Hematopoietic multipotent progenitor cell treated with erythropoietin and hydrocortisone succinate and interleukin-3 and kit ligand, for 17 days (in vitro differentiated cells): ENCODE data around the gene TYK2.
A peak's percentile ranks its signal among the peaks of the same experiment; 100 is the strongest.
"Not testable (repeated sequence)": the region's sequence is repeated elsewhere in the genome, so short reads cannot be mapped to it uniquely, and the experiment has no call there.

Source experiments
- DNase-seq: peaks from one replicate; pipeline ENCODE4 v3.0.0-alpha.2; 2015; ENCODE audit warnings: low spot score

Gene TYK2

GRCh38 chr19:10380313-10381102, at the start of gene TYK2:
TSS of gene TYK2 (minus strand) at chr19:10380572. CDS start at chr19:10378406, 2,166 bp downstream.
- DNase-seq = peak; percentile 98

- DNase-seq = no peak
Measured at GRCh38 chr19:10428996-10429381, 48.6 kb upstream of the TYK2 start.

- no peak for DNase-seq
Measured at GRCh38 chr19:10427169-10427568, 46.8 kb upstream of the TYK2 start.

- DNase-seq = peak; percentile 59
Measured at GRCh38 chr19:10424011-10424637, 43.8 kb upstream of the TYK2 start.

- no peak for DNase-seq
Measured at GRCh38 chr19:10422846-10423245, 42.5 kb upstream of the TYK2 start.

GRCh38 chr19:10422046-10422461, 41.7 kb upstream of the TYK2 start:
- DNase-seq = no peak

GRCh38 chr19:10421240-10422045, 41.1 kb upstream of the TYK2 start:
- no peak for DNase-seq

GRCh38 chr19:10420444-10421239, 40.3 kb upstream of the TYK2 start, which contains the start of gene PDE4A:
TSS of gene PDE4A (plus strand) at chr19:10420538. CDS start at chr19:10420765, 227 bp downstream.
- no peak for DNase-seq

- DNase-seq = no peak
Measured at GRCh38 chr19:10419646-10420443, 39.5 kb upstream of the TYK2 start.

- DNase-seq = no peak
Measured at GRCh38 chr19:10419200-10419645, 38.9 kb upstream of the TYK2 start.

- DNase-seq = no peak
Measured at GRCh38 chr19:10418485-10419199, 38.3 kb upstream of the TYK2 start.

GRCh38 chr19:10418235-10418484, 37.8 kb upstream of the TYK2 start:
- no peak for DNase-seq

GRCh38 chr19:10417541-10418234, 37.3 kb upstream of the TYK2 start:
- no peak for DNase-seq

GRCh38 chr19:10416380-10417257, 36.2 kb upstream of the TYK2 start:
- DNase-seq = peak; percentile 91

- DNase-seq = no peak
Measured at GRCh38 chr19:10416083-10416379, 35.7 kb upstream of the TYK2 start.

- DNase-seq = no peak
Measured at GRCh38 chr19:10412257-10412977, 32.0 kb upstream of the TYK2 start.

GRCh38 chr19:10411224-10411623, 30.9 kb upstream of the TYK2 start:
- not testable (repeated sequence) for DNase-seq

GRCh38 chr19:10408511-10409283, 28.3 kb upstream of the TYK2 start:
- DNase-seq = no peak
